K562 (cell line): ENCODE results near the gene ZFAND6. TPM values are rescaled to one million over a fixed set of nuclear protein-coding genes. Genes with fewer than 3 reads are reported as not detected.

Experiments used
- ATAC-seq: fragments of 200-7000 bp; cut with Tn5 transposase; 3 replicates; pipeline ENCODE4 v1.9.1; 2020; ENCODE audit warnings: moderate library complexity
- BruUV-seq: library from RNA; stranded (reverse); fragments of 400-500 nt; replicated peaks from 2 replicates; lab custom pipeline; 2021; lab: Mats Ljungman, UMichigan
- CTCF ChIA-PET: fragments of 300-600 bp; formaldehyde crosslinking; extraction: SDS; loops from one replicate; lab custom pipeline; 2021; ENCODE audit warnings: low intra/inter-chr PET ratio; lab: Yijun Ruan, JAX
- POLR2A ChIA-PET: fragments of 300-600, 350-650 bp; sonication (Branson Sonifier 250); formaldehyde crosslinking; extraction: SDS; loops from one replicate; lab custom pipeline; 2021; ENCODE audit warnings: antibody characterized with exemption, inconsistent platforms; lab: Yijun Ruan, JAX
- DNase-seq, 4 experiments: peaks; one replicate each; pipeline versions ENCODE4 v3.0.0 to v3.0.0-alpha.2; 2011 to 2018; ENCODE audit warnings: low spot score in 3 of 4, mixed read lengths in 3 of 4; ENCODE audit errors: extremely low read depth in 1 of 4
- FAIRE-seq: peaks from 2 replicates; lab custom pipeline; 2011; peaks lifted over from hg19 to GRCh38; lab: Jason Lieb, UNC
- H2AFZ ChIP-seq: 2 replicates; pipeline ENCODE4 v1.6.0; 2011; ENCODE audit warnings: low read depth, low read length, control low read depth, inconsistent platforms
- H3K27ac ChIP-seq: fragments of 200-600 bp; 3 replicates; pipeline ENCODE4 v1.8.0; 2011; ENCODE audit warnings: low read depth, mild to moderate bottlenecking, control low read depth, inconsistent platforms, low read length, moderate library complexity, mixed read lengths; ENCODE audit errors: extremely low read depth
- H3K27me3 ChIP-seq, 2 experiments: fragments of 300-600 bp in 1 of 2; 2 replicates in 1 of 2; 3 replicates in 1 of 2; pipeline versions ENCODE4 v1.6.0 to v1.8.0; 2011; ENCODE audit warnings: inconsistent platforms in 2 of 2, low read length in 2 of 2, mild to moderate bottlenecking in 1 of 2, mixed read lengths in 1 of 2, moderate library complexity in 1 of 2; ENCODE audit not compliant: control insufficient read depth in 2 of 2, insufficient read depth in 2 of 2
- H3K36me3 ChIP-seq: fragments of 300-600 bp; 3 replicates; pipeline ENCODE4 v1.8.0; 2011; ENCODE audit warnings: mild to moderate bottlenecking, low read length, inconsistent platforms; ENCODE audit not compliant: control insufficient read depth, insufficient read depth
- H3K4me1 ChIP-seq, 2 experiments: fragments of 200-600 bp in 1 of 2; replicated peaks in 1 of 2; 2 replicates in 1 of 2; 3 replicates in 1 of 2; pipeline versions ENCODE4 v1.5.1 to v1.8.0; 2011; ENCODE audit warnings: inconsistent platforms in 2 of 2, low read length in 2 of 2, mild to moderate bottlenecking in 1 of 2, mixed read lengths in 1 of 2, moderate library complexity in 1 of 2; ENCODE audit not compliant: control insufficient read depth in 2 of 2, insufficient read depth in 2 of 2
- H3K4me2 ChIP-seq: 2 replicates; pipeline ENCODE4 v1.6.1; 2011; ENCODE audit warnings: low read length, control low read depth, inconsistent platforms, mixed read lengths; ENCODE audit not compliant: insufficient read depth
- H3K4me3 ChIP-seq: fragments of 200-600 bp; sonication (generic), shearing (Covaris generic); 2 replicates; pipeline ENCODE4 v1.5.1; 2016; ENCODE audit warnings: control low read depth, inconsistent platforms
- H3K79me2 ChIP-seq: fragments of 200-600 bp; 3 replicates; pipeline ENCODE4 v1.8.0; 2011; ENCODE audit warnings: low read length, inconsistent platforms; ENCODE audit not compliant: control insufficient read depth, insufficient read depth
- H3K9ac ChIP-seq, 2 experiments: 2 replicates each; pipeline versions ENCODE4 v1.6.0 to v1.6.1; 2011; ENCODE audit warnings: low read depth in 2 of 2, low read length in 2 of 2, control low read depth in 1 of 2, inconsistent platforms in 1 of 2, mild to moderate bottlenecking in 1 of 2, mixed read lengths in 1 of 2; ENCODE audit not compliant: insufficient read depth in 1 of 2
- H3K9me1 ChIP-seq: one replicate; pipeline ENCODE4 v1.6.0; 2011; ENCODE audit warnings: inconsistent platforms, mild to moderate bottlenecking, low read length, moderate library complexity; ENCODE audit not compliant: control insufficient read depth, insufficient read depth
- H3K9me3 ChIP-seq: replicated peaks from 2 replicates; pipeline ENCODE4 v1.5.1; 2011; ENCODE audit warnings: low read depth, low read length, inconsistent platforms; ENCODE audit not compliant: control insufficient read depth, insufficient read depth
- H4K20me1 ChIP-seq: replicated peaks from 2 replicates; pipeline ENCODE4 v1.6.1; 2011; ENCODE audit warnings: low read length, inconsistent platforms, mixed read lengths; ENCODE audit not compliant: control insufficient read depth, insufficient read depth
- CTCF ChIP-seq, 3 experiments: IDR thresholded peaks in 2 of 3; conservative IDR thresholded peaks in 1 of 3; 2 replicates each; pipeline ENCODE4 v1.5.1; 2011 to 2012; ENCODE audit warnings: low read length in 3 of 3, mild to moderate bottlenecking in 3 of 3, control low read depth in 2 of 3, improper control_type of control experiment in 1 of 3, inconsistent platforms in 1 of 3, low read depth in 1 of 3, mixed read lengths in 1 of 3, moderate library complexity in 1 of 3; ENCODE audit not compliant: insufficient read depth in 2 of 3
- MTF1 ChIP-seq: fragments of 250-450 bp; sonication (Bioruptor Pico); IDR thresholded peaks from 2 replicates; pipeline ENCODE4 v1.9.0; 2021; ENCODE audit warnings: moderate library complexity, mild to moderate bottlenecking, inconsistent platforms, borderline replicate concordance
- RAD21 ChIP-seq, 2 experiments: fragments of 250-450 bp in 1 of 2; fragments of 450-650 bp in 1 of 2; sonication (Bioruptor Pico) in 1 of 2; formaldehyde crosslinking in 1 of 2; IDR thresholded peaks in 1 of 2; conservative IDR thresholded peaks in 1 of 2; 2 replicates each; pipeline versions ENCODE4 v1.4.0 to v1.8.0; 2020 to 2022; ENCODE audit warnings: mild to moderate bottlenecking in 2 of 2, moderate library complexity in 1 of 2
- YY1 ChIP-seq, 3 experiments: IDR thresholded peaks; 2 replicates each; pipeline ENCODE4 v1.6.1; 2011; ENCODE audit warnings: low read length in 2 of 3, mild to moderate bottlenecking in 2 of 3, moderate library complexity in 2 of 3, borderline replicate concordance in 1 of 3, control low read depth in 1 of 3, low read depth in 1 of 3; ENCODE audit not compliant: insufficient read depth in 3 of 3, insufficient replicate concordance in 2 of 3, control insufficient read depth in 1 of 3, insufficient read length in 1 of 3; ENCODE audit errors: extremely low read depth in 1 of 3
- WGBS: fragments of 100-300 bp; shearing (Covaris generic); methylation state at CpG from one replicate; pipeline ENCODE4 v1.1.6; 2016; ENCODE audit warnings: low coverage, mixed read lengths; ENCODE audit not compliant: insufficient coverage; ENCODE audit errors: missing lambda C conversion rate; 5-methylcytosine and 5-hydroxymethylcytosine counted together
- in situ Hi-C: fragments of 300-500 bp; cut with MboI; formaldehyde crosslinking; loops from 4 replicates; pipeline ENCODE4 v1.15.0; 2018; ENCODE audit warnings: inconsistent platforms, mixed read lengths
- intact Hi-C: fragments of 100-400 bp; cut with micrococcal nuclease; formaldehyde crosslinking; loops from 2 replicates; pipeline ENCODE4 v1.14.2; 2022
- polyA plus RNA-seq, 8 experiments: library from polyadenylated mRNA; depleted of rRNA in 4 of 8; stranded (reverse) in 5 of 8; unstranded in 3 of 8; fragments of >200 nt; fragmentation: Nextera tagmentation in 2 of 8; fragmentation: Illumina TruSeq in 1 of 8; extraction: Ambion mirVana in 2 of 8; extraction: Trizol in 1 of 8; gene quantifications; 2 replicates each; pipeline versions ENCODE4 v1.2.1 to v1.2.3, GENCODE V29; 2011 to 2014; ENCODE audit warnings: inconsistent platforms in 1 of 8, missing spikeins in 1 of 8
- total RNA-seq, 7 experiments: library from RNA; depleted of rRNA in 6 of 7; stranded (reverse); fragments of >200 nt in 6 of 7; fragmentation: Illumina TruSeq in 2 of 7; extraction: Trizol in 2 of 7; gene quantifications; 2 replicates each; pipeline versions ENCODE4 v1.2.1 to v1.2.3, GENCODE V29; 2011 to 2021; ENCODE audit warnings: low replicate concordance in 1 of 7

ZFAND6 gene
- total and polyA plus RNA-seq, 9 of the 15 experiments (the other 6 are each of a cell fraction or from before 2014, with no cell fraction given), result 53.9 to 206 (median 88.9) TPM

- CTCF ChIA-PET, result no interaction called here
- BruUV-seq, result no TSS peak
These were observed 123.8 kb downstream of the ZFAND6 start for GRCh38 chr15:80183306-80183705.

GRCh38 chr15:80183886-80184285 is 124.4 kb downstream of the ZFAND6 start:
- in situ Hi-C loops, result no loop called here
- Histone ChIP-seq H3K9ac (no peak overlapping the region), H3K36me3 (peaks cover 96% of the 10 kb centered on the region; the same call in 2 of the 3 replicates), H3K79me2 (no peaks in the 10 kb centered on the region), H3K9me3 (no peaks in the 10 kb centered on the region), H3K27me3 (no peaks in the 10 kb centered on the region), H2AFZ (no peak overlapping the region), H3K9me1 (no peaks in the 10 kb centered on the region), H3K4me1 (no peaks in the 10 kb centered on the region), H3K4me3 (no peak overlapping the region), H4K20me1 (no peaks in the 10 kb centered on the region), H3K27ac (no peak overlapping the region), H3K4me2 (no peak overlapping the region)
- no TSS peak for BruUV-seq
- CTCF ChIA-PET, result no interaction called here
- DNase-seq (peak in 1 of 4 experiments; percentile 13), ATAC-seq (no peak), FAIRE-seq (peak; percentile 51)
- intact Hi-C loops, result no loop called here
- TF ChIP-seq RAD21 (CRISPR knock-in tag; conservative IDR thresholded peaks at IDR 0.05 in 1 of 2, IDR thresholded peaks at IDR 0.05 in 1 of 2), result peak in 1 of 2 experiments; percentile 16; a peak in 1 of 4 replicates
- TF ChIP-seq CTCF (IDR thresholded peaks at IDR 0.05 in 2 of 3, conservative IDR thresholded peaks at IDR 0.05 in 1 of 3; ENCODE audit: insufficient read depth in 2 of 3, low read depth in 1 of 3, low read length in 3 of 3), result peak in 2 of 3 experiments; percentile 12 to 19; a peak in 2 of 6 replicates
- TF ChIP-seq MTF1 (CRISPR knock-in tag), result no peak
- POLR2A ChIA-PET, result no interaction called here
- WGBS, result 77% methylated on average over 6 of the region's 6 CpGs

More at GRCh38 chr15:80183306-80183705, 123.8 kb downstream of the ZFAND6 start:
- no peak for FAIRE-seq
- no peak overlapping the region for H2AFZ ChIP-seq
- TF ChIP-seq YY1 (IDR thresholded peaks at IDR 0.05; ENCODE audit: borderline replicate concordance in 1 of 3, control insufficient read depth in 1 of 3, extremely low read depth in 1 of 3, insufficient read depth in 3 of 3, insufficient read length in 1 of 3, insufficient replicate concordance in 2 of 3, low read depth in 1 of 3, low read length in 2 of 3), result no peak
- H4K20me1 ChIP-seq, result no peaks in the 10 kb centered on the region
- H3K9ac ChIP-seq, result no peak overlapping the region
- 91% methylated on average over 10 of the region's 10 CpGs for WGBS
- H3K36me3 ChIP-seq, result peaks cover 95% of the 10 kb centered on the region; the same call in 2 of the 3 replicates
- no peak overlapping the region for H3K4me3 ChIP-seq
- H3K4me2 ChIP-seq, result no peak overlapping the region
- H3K79me2 ChIP-seq, result no peaks in the 10 kb centered on the region
- no peak overlapping the region for H3K27ac ChIP-seq
- DNase-seq, result no peak
- no peak for ATAC-seq
- H3K9me3 ChIP-seq, result no peaks in the 10 kb centered on the region
- POLR2A ChIA-PET, result no interaction called here
- in situ Hi-C loops (no loop called here), intact Hi-C loops (no loop called here)
- H3K4me1 ChIP-seq, result no peaks in the 10 kb centered on the region
- no peaks in the 10 kb centered on the region for H3K9me1 ChIP-seq
- H3K27me3 ChIP-seq, result no peaks in the 10 kb centered on the region
